NCI-H2227 (cell line): ENCODE data around the gene CCDC122.

Experiments
- DNase-seq: peaks from one replicate; lab custom pipeline; 2025; ENCODE audit not compliant: unreplicated experiment; lab: John Stamatoyannopoulos, UW

CCDC122 gene

DNA sequence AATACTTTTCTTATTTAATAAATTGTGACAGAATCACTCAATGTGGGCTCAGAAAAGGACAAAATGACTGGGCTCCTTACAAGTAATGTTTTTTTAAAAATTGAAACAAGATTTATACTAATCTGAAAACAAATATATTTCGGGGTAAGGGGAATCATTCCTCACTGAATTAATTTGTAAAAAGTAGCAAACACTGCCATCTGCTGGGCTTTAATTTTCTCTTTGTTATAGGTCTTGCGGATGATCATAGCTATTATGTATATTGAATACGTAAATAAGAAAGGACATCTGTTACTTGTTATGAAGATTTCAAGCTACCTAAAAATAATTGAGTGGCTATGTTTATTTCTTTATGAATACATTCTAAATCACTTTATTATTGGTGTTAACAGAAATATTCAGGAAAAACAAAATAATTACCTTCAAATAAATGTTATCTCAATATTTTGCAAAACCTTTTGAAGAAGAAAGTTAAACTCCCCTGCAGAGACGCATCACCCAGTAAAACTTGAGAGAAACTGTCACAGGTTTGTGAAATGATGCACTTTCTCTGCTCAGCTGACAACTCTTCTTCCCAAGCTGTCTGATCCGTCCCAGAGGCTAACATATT is 75.0 kb downstream of the CCDC122 start:
- DNase-seq, result peak; percentile 77

DNA sequence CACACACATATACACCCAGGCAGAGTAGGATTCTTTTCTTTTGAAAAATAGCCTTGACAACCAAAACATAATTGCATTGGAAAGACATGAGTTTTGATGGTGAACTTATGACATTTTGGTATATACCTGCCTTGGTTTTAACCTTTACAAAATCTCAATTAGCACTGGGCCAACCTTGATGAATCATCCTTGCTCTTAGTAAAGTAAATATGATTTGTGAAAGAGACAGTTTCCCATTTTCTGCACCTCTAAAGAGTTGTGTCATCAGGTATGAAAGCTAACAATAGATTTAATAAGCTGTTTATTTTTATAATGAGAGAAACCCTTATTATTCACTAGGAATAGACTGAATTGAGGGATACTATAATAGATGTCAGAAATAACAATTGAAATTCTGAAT is 77.0 kb downstream of the CCDC122 start:
- no peak for DNase-seq

GRCh38 chr13:43800828-43801227 is 78.7 kb downstream of the CCDC122 start:
- DNase-seq, result no peak

GRCh38 chr13:43799191-43799590 is 80.3 kb downstream of the CCDC122 start:
- DNase-seq, result peak; percentile 22

DNA sequence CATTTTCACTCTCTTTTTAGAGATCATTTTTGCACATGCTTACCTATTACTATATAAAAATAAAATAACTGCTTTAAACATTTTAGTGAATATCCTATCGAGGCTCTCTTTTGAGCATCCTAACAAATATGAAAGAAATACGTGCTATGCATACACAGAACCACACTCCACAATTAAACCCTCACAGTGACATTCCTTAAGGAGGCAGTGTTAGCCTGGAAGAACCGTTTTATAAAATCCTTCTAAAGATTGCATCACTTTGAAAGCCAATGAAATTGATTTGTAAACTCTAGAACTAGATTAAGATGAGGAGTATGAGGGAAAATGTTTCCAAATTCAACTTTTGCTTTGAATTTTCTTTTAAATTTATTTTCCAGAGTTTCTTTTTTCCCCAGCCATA is 81.7 kb downstream of the CCDC122 start:
- no peak for DNase-seq

DNA sequence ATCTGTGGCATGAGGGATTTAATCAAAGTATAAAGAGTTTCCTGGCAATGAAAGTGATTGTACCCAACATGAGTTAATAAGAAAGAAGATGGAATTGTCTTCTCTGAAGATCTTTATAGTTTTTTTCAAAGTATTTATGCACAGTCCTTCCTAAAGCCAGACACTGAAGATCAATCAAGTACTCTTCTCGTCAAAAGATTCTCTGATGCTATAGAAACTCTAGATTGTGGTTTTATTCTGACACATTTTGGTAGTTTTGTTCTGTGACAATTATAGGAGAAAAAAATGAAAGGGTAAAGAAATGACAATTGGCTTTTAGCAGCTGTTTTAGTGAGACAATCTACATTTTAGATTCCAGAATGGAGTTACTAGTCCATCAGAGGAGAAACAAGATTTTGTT is 82.4 kb downstream of the CCDC122 start:
- no peak for DNase-seq

- DNase-seq, result no peak
Observed at GRCh38 chr13:43794416-43794815, 85.1 kb downstream of the CCDC122 start.

DNA sequence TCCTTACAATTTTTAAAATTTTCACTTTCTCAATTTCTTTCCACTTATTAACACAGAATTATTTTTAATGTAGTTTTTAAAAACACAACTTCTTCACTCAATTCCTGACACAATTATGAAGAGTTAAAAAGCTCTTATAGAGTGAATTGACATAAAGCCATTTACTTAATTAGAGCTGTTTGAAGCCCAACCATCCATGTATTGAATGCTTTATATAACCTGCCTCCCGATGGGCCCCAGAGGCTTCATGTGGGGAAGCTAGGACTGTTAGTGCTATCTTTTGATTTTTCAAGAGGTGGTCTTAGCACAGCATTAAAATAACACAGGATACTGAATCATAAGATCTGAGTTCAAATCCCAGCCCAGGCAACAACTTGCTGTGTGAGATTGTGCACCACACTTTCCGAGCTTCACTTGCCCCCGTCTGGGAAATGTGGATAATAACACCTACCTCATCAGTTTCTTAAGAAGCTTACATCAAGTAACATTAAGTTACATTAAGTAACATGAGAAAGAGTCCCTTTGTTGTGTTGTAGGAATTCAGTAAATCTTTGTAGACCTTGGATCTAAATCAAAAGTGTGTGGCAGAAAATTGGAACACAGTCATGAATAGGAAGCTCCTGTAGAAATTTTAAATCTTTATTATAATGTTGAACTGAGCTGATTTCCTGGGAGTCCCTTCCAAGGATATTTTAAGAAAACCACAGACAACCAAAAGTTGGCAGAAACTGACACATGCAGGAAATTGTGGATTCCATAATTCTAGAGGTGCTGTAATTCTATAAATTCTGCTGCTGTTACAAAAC is 87.3 kb downstream of the CCDC122 start:
- no peak for DNase-seq

DNA sequence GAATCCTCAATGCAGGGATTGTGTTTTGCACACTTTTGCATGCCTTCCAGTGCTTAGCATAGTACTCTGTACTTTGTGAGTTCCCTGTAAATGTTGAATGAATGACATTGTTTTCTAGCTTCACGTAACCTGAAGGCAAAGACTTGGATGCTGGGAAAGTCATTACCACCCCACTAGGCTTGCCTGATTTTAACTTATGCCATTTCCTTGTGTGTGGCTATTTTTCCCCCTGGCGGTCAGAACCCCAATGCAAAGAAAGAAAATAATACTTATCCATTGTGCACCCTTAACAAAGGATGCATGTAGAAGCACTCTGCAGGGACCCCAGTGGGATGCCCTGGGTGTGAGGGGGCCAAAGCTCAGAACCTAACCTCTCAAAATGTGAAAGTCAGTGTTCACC is 91.5 kb downstream of the CCDC122 start:
- DNase-seq, result peak; percentile 60

GRCh38 chr13:43787518-43787891 is 92.0 kb downstream of the CCDC122 start:
- DNase-seq, result no peak

DNA sequence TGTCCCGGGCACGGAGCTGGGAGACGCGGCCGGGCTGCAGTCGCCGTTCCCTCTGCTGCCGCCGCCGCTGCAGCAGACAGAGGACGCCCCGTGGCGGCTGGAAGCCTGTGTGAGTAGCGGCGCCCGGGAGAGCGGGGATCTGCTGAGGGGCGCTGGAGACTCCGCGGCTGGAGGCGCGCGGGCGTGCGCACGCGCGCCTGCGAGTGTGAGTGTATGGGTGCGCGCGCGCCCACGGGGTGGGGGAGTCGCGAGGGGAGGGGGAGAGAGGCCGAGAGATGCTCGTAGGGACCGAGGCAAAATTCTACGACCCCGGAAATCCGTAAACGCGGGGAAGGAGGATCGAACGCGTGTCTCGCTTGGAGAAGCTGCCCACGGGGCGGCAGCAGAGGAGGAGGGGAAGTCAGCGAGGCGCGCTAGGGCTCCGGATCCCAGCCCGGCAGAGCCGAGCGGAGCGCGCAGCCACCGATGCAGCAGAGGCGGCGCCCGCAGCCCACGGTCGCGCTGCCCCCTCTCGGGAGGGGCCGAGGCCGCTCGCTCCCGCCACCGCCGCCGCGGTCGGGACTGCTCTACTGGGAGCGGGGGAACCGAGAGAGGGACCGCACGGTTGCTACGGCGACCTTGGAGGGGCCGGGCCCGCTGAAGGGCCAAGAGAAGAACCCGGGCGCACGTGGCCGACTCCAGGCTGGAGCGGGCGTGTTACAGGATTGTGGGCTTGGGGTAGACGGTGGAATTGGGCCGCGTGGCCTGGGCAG is 92.6 kb downstream of the CCDC122 start, which contains the start of gene ENOX1:
Gene ENOX1, minus strand, starts transcription at position 207 of the 752 bp plus-strand sequence.
- peak; percentile 91 for DNase-seq

GRCh38 chr13:43786472-43786765 is 93.1 kb downstream of the CCDC122 start:
- no peak for DNase-seq
